ENCODE measurements around the gene CIART. TPM values are rescaled to one million over a fixed set of nuclear protein-coding genes. Genes with fewer than 3 reads are reported as not detected.

The CIART gene
- total and polyA plus RNA-seq, 2 of the 8 experiments (the other 6 are each of a cell fraction or from before 2014, with no cell fraction given), result 9.6 to 33.3 TPM

DNA sequence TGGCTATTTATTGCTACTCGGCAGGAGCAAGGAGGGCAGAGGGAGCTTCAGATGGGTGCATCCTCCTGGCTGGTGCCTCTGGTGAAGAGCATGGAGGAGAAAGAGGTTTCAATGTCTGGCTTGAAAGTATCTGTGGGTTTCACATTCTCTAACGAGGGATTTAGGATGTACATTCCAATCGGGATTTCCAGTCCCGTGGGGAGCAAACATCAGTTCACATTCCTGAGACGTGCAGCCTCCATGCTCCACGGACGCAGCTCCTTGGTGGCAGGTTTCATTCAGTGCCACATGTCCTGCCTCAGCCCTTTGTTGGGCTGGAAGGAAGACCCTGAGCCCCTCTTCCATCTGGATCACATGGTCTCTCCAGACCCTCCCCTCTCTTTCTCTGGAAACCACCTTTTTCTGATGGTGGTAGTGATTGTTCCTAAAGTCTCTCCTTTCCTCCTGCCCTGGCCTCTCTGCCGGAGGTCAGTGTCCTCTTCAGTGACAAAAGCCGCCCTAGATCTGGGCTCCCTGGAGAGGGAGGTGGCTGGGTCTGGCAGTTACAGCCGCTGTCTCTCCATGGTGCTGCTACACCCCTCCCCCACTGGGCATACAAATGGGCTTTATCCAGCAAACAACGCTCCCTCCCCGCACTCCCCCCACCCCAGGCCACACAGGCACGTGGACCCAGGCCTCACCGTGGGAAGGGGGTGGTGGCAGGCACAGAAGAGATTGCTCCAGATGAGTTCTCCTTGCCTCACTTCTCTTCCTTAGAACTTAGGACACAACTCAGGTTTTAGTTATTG is 25.6 kb upstream of the CIART start (continued):
- TF ChIP-seq, protein P1, sequence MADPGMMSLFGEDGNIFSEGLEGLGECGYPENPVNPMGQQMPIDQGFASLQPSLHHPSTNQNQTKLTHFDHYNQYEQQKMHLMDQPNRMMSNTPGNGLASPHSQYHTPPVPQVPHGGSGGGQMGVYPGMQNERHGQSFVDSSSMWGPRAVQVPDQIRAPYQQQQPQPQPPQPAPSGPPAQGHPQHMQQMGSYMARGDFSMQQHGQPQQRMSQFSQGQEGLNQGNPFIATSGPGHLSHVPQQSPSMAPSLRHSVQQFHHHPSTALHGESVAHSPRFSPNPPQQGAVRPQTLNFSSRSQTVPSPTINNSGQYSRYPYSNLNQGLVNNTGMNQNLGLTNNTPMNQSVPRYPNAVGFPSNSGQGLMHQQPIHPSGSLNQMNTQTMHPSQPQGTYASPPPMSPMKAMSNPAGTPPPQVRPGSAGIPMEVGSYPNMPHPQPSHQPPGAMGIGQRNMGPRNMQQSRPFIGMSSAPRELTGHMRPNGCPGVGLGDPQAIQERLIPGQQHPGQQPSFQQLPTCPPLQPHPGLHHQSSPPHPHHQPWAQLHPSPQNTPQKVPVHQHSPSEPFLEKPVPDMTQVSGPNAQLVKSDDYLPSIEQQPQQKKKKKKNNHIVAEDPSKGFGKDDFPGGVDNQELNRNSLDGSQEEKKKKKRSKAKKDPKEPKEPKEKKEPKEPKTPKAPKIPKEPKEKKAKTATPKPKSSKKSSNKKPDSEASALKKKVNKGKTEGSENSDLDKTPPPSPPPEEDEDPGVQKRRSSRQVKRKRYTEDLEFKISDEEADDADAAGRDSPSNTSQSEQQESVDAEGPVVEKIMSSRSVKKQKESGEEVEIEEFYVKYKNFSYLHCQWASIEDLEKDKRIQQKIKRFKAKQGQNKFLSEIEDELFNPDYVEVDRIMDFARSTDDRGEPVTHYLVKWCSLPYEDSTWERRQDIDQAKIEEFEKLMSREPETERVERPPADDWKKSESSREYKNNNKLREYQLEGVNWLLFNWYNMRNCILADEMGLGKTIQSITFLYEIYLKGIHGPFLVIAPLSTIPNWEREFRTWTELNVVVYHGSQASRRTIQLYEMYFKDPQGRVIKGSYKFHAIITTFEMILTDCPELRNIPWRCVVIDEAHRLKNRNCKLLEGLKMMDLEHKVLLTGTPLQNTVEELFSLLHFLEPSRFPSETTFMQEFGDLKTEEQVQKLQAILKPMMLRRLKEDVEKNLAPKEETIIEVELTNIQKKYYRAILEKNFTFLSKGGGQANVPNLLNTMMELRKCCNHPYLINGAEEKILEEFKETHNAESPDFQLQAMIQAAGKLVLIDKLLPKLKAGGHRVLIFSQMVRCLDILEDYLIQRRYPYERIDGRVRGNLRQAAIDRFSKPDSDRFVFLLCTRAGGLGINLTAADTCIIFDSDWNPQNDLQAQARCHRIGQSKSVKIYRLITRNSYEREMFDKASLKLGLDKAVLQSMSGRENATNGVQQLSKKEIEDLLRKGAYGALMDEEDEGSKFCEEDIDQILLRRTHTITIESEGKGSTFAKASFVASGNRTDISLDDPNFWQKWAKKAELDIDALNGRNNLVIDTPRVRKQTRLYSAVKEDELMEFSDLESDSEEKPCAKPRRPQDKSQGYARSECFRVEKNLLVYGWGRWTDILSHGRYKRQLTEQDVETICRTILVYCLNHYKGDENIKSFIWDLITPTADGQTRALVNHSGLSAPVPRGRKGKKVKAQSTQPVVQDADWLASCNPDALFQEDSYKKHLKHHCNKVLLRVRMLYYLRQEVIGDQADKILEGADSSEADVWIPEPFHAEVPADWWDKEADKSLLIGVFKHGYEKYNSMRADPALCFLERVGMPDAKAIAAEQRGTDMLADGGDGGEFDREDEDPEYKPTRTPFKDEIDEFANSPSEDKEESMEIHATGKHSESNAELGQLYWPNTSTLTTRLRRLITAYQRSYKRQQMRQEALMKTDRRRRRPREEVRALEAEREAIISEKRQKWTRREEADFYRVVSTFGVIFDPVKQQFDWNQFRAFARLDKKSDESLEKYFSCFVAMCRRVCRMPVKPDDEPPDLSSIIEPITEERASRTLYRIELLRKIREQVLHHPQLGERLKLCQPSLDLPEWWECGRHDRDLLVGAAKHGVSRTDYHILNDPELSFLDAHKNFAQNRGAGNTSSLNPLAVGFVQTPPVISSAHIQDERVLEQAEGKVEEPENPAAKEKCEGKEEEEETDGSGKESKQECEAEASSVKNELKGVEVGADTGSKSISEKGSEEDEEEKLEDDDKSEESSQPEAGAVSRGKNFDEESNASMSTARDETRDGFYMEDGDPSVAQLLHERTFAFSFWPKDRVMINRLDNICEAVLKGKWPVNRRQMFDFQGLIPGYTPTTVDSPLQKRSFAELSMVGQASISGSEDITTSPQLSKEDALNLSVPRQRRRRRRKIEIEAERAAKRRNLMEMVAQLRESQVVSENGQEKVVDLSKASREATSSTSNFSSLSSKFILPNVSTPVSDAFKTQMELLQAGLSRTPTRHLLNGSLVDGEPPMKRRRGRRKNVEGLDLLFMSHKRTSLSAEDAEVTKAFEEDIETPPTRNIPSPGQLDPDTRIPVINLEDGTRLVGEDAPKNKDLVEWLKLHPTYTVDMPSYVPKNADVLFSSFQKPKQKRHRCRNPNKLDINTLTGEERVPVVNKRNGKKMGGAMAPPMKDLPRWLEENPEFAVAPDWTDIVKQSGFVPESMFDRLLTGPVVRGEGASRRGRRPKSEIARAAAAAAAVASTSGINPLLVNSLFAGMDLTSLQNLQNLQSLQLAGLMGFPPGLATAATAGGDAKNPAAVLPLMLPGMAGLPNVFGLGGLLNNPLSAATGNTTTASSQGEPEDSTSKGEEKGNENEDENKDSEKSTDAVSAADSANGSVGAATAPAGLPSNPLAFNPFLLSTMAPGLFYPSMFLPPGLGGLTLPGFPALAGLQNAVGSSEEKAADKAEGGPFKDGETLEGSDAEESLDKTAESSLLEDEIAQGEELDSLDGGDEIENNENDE (IDR thresholded peaks at IDR 0.05; ENCODE audit: insufficient replicate concordance, low read length), result no peak
- TF ChIP-seq CHD2 (IDR thresholded peaks at IDR 0.05; ENCODE audit: low read length), result no peak
- TF ChIP-seq SRF (IDR thresholded peaks at IDR 0.05; ENCODE audit: low read depth, low read length), result no peak
- TF ChIP-seq, protein P2, sequence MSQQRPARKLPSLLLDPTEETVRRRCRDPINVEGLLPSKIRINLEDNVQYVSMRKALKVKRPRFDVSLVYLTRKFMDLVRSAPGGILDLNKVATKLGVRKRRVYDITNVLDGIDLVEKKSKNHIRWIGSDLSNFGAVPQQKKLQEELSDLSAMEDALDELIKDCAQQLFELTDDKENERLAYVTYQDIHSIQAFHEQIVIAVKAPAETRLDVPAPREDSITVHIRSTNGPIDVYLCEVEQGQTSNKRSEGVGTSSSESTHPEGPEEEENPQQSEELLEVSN (IDR thresholded peaks at IDR 0.05), result no peak
- TF ChIP-seq RAD21 (IDR thresholded peaks at IDR 0.05 in 1 of 2, conservative IDR thresholded peaks at IDR 0.05 in 1 of 2; ENCODE audit: low read depth in 2 of 2, low read length in 2 of 2), result no peak
- no peak for TF ChIP-seq EGR1 (IDR thresholded peaks at IDR 0.05; ENCODE audit: borderline replicate concordance, low read depth, low read length)
- peak; percentile 36 to 81 for TF ChIP-seq POLR2A (IDR thresholded peaks at IDR 0.05; ENCODE audit: control extremely low read depth in 1 of 2, low read depth in 2 of 2, low read length in 2 of 2)
- no peak for TF ChIP-seq SIRT6 (IDR thresholded peaks at IDR 0.05; ENCODE audit: low read length)
- no peak for TF ChIP-seq TCF12 (IDR thresholded peaks at IDR 0.05; ENCODE audit: low read depth, low read length)
- TF ChIP-seq EP300 (IDR thresholded peaks at IDR 0.05; ENCODE audit: borderline replicate concordance in 1 of 2, low read depth in 2 of 2, low read length in 2 of 2), result no peak
